SKM-1 treated with dmso at 0.1 percent for 144 hours (cell line): ENCODE measurements around the gene TOP3B.

Source experiments
- DNase-seq: peaks from one replicate; lab custom pipeline; 2025; ENCODE audit not compliant: unreplicated experiment; lab: John Stamatoyannopoulos, UW

TOP3B gene

DNA sequence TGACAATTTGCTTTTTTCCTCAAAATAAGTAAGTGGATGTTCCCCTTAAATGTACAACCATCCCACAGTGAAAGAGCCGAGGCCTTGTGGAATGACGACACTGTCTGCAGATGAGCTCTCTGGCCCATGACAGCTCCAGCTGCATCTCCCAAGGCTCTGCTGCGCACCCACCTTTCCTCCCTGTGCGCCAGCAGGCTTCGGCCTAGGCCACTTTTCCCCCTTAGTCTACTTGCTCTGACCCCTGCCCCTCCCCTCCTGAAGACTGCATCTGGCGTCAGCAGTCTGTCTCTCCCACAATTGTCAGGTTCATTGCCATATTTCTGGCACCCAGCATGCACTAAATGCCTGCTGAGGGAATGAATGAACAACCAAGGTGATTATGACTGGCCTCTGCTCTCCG lies 2.0 kb downstream of the TOP3B start:
- DNase-seq, result no peak

DNA sequence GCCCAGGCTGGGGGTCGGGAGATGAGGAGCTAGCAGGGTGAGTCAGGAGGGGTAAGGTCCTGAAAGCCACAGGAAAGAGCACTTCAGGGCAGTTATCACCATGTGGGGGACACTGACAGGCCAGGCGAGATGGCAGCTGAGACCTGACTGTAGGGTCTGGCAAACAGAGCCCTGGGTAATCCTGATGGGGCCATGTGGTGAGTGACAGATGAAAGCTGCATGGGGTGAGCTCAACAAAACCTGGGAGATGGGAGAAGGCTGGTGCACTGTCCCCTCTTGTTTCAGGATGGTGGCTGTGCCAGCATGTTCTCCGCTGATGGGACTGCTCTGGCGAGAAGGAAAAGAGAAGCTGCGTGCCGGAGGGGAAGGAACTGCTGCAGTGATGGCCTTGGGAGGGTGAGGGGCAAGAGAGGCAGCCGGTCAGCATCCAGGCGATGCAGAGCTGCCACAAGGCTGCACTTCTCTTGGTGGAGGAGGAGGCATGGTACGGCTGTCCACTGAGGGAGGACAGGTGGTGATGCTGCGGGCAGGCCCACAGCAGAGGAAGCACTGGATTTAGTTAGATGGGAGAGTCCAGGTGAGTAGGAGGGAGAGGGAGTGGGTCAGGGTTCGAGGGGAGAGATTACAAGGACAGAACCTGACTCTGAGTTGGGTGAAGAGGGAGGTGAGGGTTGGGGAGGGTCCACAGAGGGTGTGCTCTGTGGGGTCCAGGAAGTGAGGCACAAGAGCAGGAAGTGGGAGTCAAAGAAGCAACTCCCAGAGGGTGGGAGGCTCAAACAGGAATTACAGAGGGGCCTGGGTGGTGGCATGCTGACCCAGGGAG lies 3.8 kb downstream of the TOP3B start:
- DNase-seq, result no peak

DNA sequence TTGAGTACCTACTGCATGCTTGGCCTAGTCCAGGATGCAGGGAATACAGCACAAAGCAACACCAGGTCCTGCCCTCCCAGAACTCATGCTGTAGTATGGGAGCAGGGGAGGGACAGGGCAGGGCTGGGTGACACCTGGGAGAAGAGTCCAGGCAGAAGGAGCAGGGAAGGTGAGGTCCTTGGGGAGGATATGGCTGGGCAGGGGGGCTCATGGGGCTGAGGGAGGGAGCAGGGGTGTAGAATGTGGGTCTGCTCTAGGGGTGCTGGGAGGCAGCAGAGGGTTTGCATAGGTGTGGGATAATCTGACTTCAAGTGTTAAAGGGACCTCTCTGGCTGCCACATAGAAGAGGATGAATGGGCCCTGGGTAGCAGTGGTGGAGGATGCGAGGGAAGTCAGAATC lies 4.8 kb downstream of the TOP3B start:
- no peak for DNase-seq

- no peak for DNase-seq
These were observed 6.7 kb downstream of the TOP3B start for GRCh38 chr22:21975854-21976345.

DNA sequence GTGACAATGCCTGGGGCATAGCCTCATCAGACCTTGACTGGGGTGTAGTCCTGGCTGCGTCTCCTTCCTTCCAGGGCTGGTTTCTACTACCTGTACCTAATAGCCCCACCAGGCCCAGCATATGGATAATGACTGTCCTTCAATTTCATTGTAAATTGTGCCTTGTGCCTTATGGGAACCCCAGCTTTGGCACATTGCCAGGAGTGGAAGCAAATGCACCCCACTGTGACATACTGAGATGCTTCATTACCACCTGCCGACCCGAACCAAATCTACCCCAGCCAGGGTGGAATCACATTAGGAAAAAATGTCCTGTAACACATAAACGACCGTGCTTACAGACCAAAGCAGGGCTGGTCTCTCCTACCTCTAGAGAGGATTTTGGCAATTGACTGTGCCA lies 7.3 kb downstream of the TOP3B start:
- DNase-seq, result no peak

- no peak for DNase-seq
These were observed 8.4 kb downstream of the TOP3B start for GRCh38 chr22:21974058-21974649.

- no peak for DNase-seq
These were observed 9.8 kb downstream of the TOP3B start for GRCh38 chr22:21972806-21973205.

DNA sequence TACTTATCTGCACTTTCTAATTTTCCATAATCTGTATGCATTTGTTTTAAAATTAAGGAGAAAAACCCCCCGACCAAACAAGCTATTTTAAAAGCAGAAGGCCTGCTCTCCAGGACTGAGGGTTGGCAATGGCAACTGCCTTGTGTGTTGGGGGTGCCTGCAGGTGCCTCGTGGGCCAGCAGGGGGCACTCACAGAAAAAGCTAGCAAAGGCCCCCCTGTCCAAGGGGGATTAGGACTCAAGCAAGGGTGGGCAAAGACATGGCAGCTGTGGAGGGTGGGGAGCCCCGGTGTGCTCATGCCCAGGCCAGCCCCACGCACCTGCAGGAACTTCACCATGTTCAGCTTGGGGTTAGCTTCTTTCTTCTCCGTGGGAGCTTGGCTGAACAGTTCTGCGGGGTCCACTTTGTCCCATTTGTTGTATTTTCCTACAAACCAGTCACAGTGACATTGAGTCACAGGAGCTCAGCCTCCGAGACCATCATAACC lies 10.3 kb downstream of the TOP3B start:
- no peak for DNase-seq

GRCh38 chr22:21971858-21972275 lies 10.7 kb downstream of the TOP3B start:
- no peak for DNase-seq

DNA sequence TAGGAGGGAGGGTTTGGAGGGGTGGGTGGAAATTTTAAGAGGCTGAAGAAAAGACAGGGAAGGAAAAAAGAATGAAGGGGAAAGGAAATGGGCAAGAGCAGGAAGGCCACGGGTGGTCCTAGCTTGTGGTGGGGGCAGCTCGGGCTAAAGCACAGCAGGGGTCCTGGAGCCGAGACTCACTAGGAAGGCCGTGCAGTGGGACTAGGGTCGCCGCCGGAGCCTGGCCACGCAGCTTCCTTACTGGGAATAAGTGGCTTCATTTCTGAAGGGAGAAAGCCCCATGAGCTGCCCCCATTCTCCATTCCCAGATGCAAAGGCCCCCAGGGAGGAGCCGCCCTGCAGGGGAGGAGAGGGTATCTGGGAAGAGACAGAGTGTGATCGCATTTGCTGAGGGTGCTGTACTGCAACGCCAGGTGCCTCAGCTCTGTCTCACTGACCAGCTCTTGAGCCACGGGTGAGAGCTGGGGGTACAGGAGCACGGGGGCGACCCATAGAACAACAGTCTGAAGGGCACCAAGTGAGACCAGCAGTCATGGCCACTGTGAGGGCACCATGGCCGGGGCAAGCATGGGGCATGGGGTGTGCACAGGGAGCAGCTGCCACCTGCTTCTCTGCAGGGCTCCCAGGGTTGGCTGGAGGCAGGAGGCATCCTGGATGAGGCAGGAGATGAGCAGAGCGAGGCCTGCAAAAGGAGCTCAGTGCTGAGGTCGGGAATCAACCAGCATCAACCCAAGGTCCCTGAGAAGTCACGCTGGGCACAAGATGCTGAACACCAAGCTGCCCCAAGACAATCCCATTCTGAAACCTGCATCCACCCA lies 11.6 kb downstream of the TOP3B start:
- no peak for DNase-seq

- no peak for DNase-seq
These were observed 12.4 kb downstream of the TOP3B start for GRCh38 chr22:21970037-21970799.

- no peak for DNase-seq
These were observed 14.0 kb downstream of the TOP3B start for GRCh38 chr22:21968452-21969129.

- no peak for DNase-seq
These were observed 14.8 kb downstream of the TOP3B start for GRCh38 chr22:21967693-21968271.

GRCh38 chr22:21966643-21967516 lies 15.7 kb downstream of the TOP3B start:
- DNase-seq, result no peak

DNA sequence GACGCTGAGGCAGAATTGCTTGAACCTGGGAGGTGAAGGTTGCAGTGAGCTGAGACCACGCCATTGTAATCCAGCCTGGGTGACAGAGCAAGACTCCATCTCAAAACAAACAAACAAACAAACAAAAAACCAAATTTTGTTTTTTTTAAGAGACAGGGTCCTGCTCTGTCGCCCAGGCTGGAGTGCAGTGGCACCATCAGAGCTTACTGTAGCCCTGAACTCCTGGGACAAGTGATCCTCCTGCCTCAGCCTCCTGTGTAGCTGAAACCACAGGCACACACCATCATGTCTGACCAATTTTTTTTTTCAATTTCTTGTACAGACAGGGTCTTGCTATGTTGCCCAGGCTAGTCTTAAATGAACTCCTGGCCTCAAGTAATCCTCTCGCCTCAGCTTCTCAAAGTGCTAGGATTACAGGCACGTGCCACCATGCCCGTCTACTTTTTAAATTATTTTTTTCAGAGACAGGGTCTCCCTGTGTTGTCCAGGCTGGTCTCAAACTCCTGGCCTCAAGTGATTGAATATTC lies 16.8 kb downstream of the TOP3B start:
- DNase-seq, result no peak

- DNase-seq, result no peak
These were observed 17.6 kb downstream of the TOP3B start for GRCh38 chr22:21964918-21965484.

DNA sequence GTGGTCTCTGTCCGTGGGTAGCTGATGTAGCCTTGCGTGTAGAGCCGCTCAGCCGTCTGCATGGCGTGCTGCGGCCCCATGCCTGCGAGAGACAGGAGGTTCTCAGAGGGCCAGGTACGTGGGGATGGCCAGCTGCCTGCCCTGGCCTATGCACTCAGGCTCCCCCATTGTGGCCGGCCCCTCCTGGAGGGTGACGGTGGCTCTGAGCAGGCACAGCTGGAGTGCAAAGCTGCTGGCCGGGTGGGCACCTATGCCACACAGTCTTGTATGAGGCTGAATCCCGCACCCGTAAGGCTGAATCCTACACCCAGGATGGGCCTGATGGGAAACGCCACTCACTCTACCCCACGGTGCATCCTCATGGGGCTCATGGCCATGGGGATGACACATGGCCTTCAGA lies 18.4 kb downstream of the TOP3B start:
- DNase-seq, result no peak

GRCh38 chr22:21963790-21964211 lies 18.8 kb downstream of the TOP3B start:
- DNase-seq, result no peak
